AG09309 (cell line): ENCODE results near the gene CDO1.

Experiments used
- DNase-seq: peaks from one replicate; pipeline ENCODE4 v3.0.0-alpha.2; 2010; ENCODE audit warnings: low read depth
- H3K4me3 ChIP-seq: 2 replicates; pipeline ENCODE4 v1.5.1; 2011; ENCODE audit warnings: mild to moderate bottlenecking, low read depth, low read length, moderate library complexity; ENCODE audit not compliant: control insufficient read depth
- CTCF ChIP-seq: IDR thresholded peaks from 2 replicates; pipeline ENCODE4 v1.5.1; 2011; ENCODE audit warnings: mild to moderate bottlenecking, low read depth, low read length, inconsistent platforms; ENCODE audit not compliant: insufficient read depth, control insufficient read depth; ENCODE audit errors: missing control alignments

CDO1 gene

GRCh38 chr5:115816226-115817081 lies at the start of gene CDO1:
CDO1 (minus strand) TSS chr5:115816659; CDS start chr5:115816397, 262 bp downstream.
- TF ChIP-seq CTCF: no peak
- peak within 1 kb of the TSS; percentile 55 for H3K4me3 ChIP-seq
- DNase-seq: no peak

GRCh38 chr5:115859378-115859777 lies 42.9 kb upstream of the CDO1 start:
- no peak for DNase-seq
- no peak overlapping the region for H3K4me3 ChIP-seq
- TF ChIP-seq CTCF: no peak

GRCh38 chr5:115858396-115858795 lies 41.9 kb upstream of the CDO1 start:
- H3K4me3 ChIP-seq: no peak overlapping the region
- DNase-seq: no peak
- TF ChIP-seq CTCF: no peak

GRCh38 chr5:115857626-115858349 lies 41.3 kb upstream of the CDO1 start:
- no peak for TF ChIP-seq CTCF
- H3K4me3 ChIP-seq: no peak overlapping the region
- peak; percentile 53 for DNase-seq

- no peak for TF ChIP-seq CTCF
- no peak for DNase-seq
- no peak overlapping the region for H3K4me3 ChIP-seq
Measured at GRCh38 chr5:115857057-115857479, 40.6 kb upstream of the CDO1 start.

- no peak overlapping the region for H3K4me3 ChIP-seq
- TF ChIP-seq CTCF: no peak
- no peak for DNase-seq
Measured at GRCh38 chr5:115855959-115856358, 39.5 kb upstream of the CDO1 start.
